Tibial nerve (tissue), 3 donors: Measurements from ENCODE around the gene KCNK10.

Experiments
- POLR2A ChIP-seq, 2 donors: fragments of 450-650 bp; IDR thresholded peaks; one replicate each; pipeline ENCODE4 v1.6.1; 2017; ENCODE audit warnings: antibody characterized with exemption in 2 of 2, mild to moderate bottlenecking in 2 of 2, moderate library complexity in 2 of 2
- TF ChIP-seq, protein P1 (sequence below), 5 experiments: fragments of 200-600 bp in 3 of 5; fragments of 450-650 bp in 2 of 5; sonication (generic) in 3 of 5; IDR thresholded peaks; one replicate each; pipeline ENCODE4 v1.5.1; 2016 to 2019; ENCODE audit warnings: antibody characterized with exemption in 5 of 5, mild to moderate bottlenecking in 3 of 5, moderate library complexity in 2 of 5

DNA sequence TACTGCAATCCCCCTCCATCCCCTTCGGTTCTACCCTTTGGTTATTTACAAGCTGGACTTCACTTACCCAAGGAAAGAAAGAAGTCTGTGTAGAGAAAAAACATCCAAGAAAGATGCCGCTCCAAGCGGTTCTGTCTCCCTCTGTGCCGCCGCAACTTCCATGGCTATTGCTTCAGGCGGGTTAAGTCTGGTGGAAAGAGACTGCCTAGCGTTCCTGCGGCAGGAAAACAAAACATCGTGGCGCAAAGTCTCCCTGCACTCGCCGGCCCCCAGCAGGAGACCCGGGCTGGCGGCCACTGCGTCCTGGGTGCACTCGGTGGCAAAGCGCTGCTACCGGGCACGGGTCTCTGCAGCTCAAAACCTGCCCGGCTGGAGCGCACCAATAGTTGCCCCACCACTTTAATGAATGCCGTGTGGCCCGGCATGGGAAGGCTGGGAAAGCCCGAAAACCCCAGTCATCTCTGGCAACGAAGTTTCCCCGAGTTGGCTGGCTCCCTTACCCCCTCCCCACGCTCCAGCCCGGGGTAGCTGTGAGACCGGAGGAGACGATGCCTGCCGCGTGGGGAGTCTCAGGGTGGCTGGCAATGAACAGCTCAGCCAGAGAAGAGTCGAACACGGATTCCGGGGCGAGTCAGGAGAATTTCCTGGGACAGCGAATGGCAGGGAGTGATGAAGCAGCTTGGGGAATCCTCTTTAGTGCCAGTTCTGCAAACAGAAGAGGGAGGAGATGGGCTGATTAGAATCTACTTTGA lies 3.5 kb upstream of the KCNK10 start:
- TF ChIP-seq, protein P1, sequence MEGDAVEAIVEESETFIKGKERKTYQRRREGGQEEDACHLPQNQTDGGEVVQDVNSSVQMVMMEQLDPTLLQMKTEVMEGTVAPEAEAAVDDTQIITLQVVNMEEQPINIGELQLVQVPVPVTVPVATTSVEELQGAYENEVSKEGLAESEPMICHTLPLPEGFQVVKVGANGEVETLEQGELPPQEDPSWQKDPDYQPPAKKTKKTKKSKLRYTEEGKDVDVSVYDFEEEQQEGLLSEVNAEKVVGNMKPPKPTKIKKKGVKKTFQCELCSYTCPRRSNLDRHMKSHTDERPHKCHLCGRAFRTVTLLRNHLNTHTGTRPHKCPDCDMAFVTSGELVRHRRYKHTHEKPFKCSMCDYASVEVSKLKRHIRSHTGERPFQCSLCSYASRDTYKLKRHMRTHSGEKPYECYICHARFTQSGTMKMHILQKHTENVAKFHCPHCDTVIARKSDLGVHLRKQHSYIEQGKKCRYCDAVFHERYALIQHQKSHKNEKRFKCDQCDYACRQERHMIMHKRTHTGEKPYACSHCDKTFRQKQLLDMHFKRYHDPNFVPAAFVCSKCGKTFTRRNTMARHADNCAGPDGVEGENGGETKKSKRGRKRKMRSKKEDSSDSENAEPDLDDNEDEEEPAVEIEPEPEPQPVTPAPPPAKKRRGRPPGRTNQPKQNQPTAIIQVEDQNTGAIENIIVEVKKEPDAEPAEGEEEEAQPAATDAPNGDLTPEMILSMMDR (IDR thresholded peaks at IDR 0.05): no peak
- no peak for TF ChIP-seq POLR2A (IDR thresholded peaks at IDR 0.05)
